NCI-H1436 (cell line): ENCODE measurements around the gene PMM2.
"Not testable (repeated sequence)": the region's sequence is repeated elsewhere in the genome, so short reads cannot be mapped to it uniquely, and the experiment has no call there.

Source experiments
- DNase-seq: peaks from one replicate; lab custom pipeline; 2025; lab: John Stamatoyannopoulos, UW

The PMM2 gene

GRCh38 chr16:8797364-8798173 is at the start of gene PMM2, which contains the start of gene TMEM186:
Gene PMM2, plus strand, starts transcription at chr16:8797839. Its CDS starts 44 bp downstream, at chr16:8797883.
Gene TMEM186, minus strand, starts transcription at chr16:8797639. Its CDS starts 25 bp downstream, at chr16:8797614.
- DNase-seq, result peak; percentile 96

GRCh38 chr16:8748944-8749343 is 48.7 kb upstream of the PMM2 start:
- DNase-seq, result not testable (repeated sequence)

- DNase-seq, result no peak
These were observed 45.9 kb upstream of the PMM2 start for GRCh38 chr16:8751481-8752311.

- no peak for DNase-seq
These were observed 44.9 kb upstream of the PMM2 start for GRCh38 chr16:8752706-8753105.

- no peak for DNase-seq
These were observed 44.1 kb upstream of the PMM2 start for GRCh38 chr16:8753416-8754054.

GRCh38 chr16:8756755-8757154 is 40.9 kb upstream of the PMM2 start:
- no peak for DNase-seq

- no peak for DNase-seq
These were observed 39.6 kb upstream of the PMM2 start for GRCh38 chr16:8758022-8758421.

GRCh38 chr16:8760021-8760420 is 37.6 kb upstream of the PMM2 start:
- DNase-seq, result no peak

- no peak for DNase-seq
These were observed 36.6 kb upstream of the PMM2 start for GRCh38 chr16:8761078-8761477.

- DNase-seq, result no peak
These were observed 35.4 kb upstream of the PMM2 start for GRCh38 chr16:8762254-8762653.

GRCh38 chr16:8763083-8763482 is 34.6 kb upstream of the PMM2 start:
- no peak for DNase-seq

- DNase-seq, result no peak
These were observed 33.7 kb upstream of the PMM2 start for GRCh38 chr16:8763899-8764298.

GRCh38 chr16:8764525-8765250 is 33.0 kb upstream of the PMM2 start:
- DNase-seq, result no peak

GRCh38 chr16:8767176-8767575 is 30.5 kb upstream of the PMM2 start:
- DNase-seq, result no peak

- DNase-seq, result no peak
These were observed 29.4 kb upstream of the PMM2 start for GRCh38 chr16:8768283-8768682.

- DNase-seq, result no peak
These were observed 28.9 kb upstream of the PMM2 start for GRCh38 chr16:8768692-8769091.

GRCh38 chr16:8773537-8773936 is 24.1 kb upstream of the PMM2 start:
- no peak for DNase-seq

GRCh38 chr16:8774208-8774607 is 23.4 kb upstream of the PMM2 start:
- DNase-seq, result no peak

GRCh38 chr16:8775359-8775758 is 22.3 kb upstream of the PMM2 start:
- DNase-seq, result no peak

GRCh38 chr16:8776129-8776584 is 21.5 kb upstream of the PMM2 start:
- DNase-seq, result no peak

GRCh38 chr16:8777217-8777616 is 20.4 kb upstream of the PMM2 start:
- DNase-seq, result no peak

- DNase-seq, result no peak
These were observed 15.8 kb upstream of the PMM2 start for GRCh38 chr16:8781797-8782196.
